Stomach (tissue), 9 donors: ENCODE data around the gene ARL2BP. TPM values are rescaled to one million over a fixed set of nuclear protein-coding genes. Genes with fewer than 3 reads are reported as not detected.

Experiments
- DNase-seq, 2 donors: peaks; one replicate each; pipeline versions ENCODE4 v3.0.0 to v3.0.0-alpha.2; 2013 to 2019
- H3K27ac ChIP-seq, 5 donors: fragments of 200-600 bp in 4 of 5; sonication (generic) in 4 of 5; one replicate each; pipeline ENCODE4 v1.5.1; 2013 to 2019; ENCODE audit warnings: mild to moderate bottlenecking in 1 of 5, moderate library complexity in 1 of 5
- H3K27me3 ChIP-seq, 3 donors: fragments of 200-600 bp; sonication (generic); one replicate each; pipeline ENCODE4 v1.5.1; 2017 to 2019; ENCODE audit warnings: mixed run types in 1 of 3
- H3K36me3 ChIP-seq, 4 donors: fragments of 200-600 bp; sonication (generic); 1 replicate in 3 of 4; 2 replicates in 1 of 4; pipeline ENCODE4 v1.5.1; 2016 to 2019
- H3K4me1 ChIP-seq, 4 donors: fragments of 200-600 bp; sonication (generic); one replicate each; pipeline ENCODE4 v1.5.1; 2016 to 2019
- H3K4me3 ChIP-seq, 4 donors: fragments of 200-600 bp; sonication (generic) in 3 of 4; one replicate each; pipeline ENCODE4 v1.5.1; 2016 to 2019; ENCODE audit warnings: mild to moderate bottlenecking in 1 of 4
- H3K9me3 ChIP-seq, 4 donors: fragments of 200-600 bp; sonication (generic); one replicate each; pipeline ENCODE4 v1.5.1; 2016 to 2019
- EP300 ChIP-seq: sonication (generic); formaldehyde crosslinking; IDR thresholded peaks from one replicate; pipeline ENCODE4 v1.6.1; 2017; ENCODE audit warnings: antibody characterized with exemption
- POLR2A ChIP-seq, 4 donors: fragments of 450-650 bp; IDR thresholded peaks; one replicate each; pipeline ENCODE4 v1.6.1; 2016; ENCODE audit warnings: antibody characterized with exemption in 4 of 4, control low read depth in 2 of 4, mild to moderate bottlenecking in 1 of 4, moderate library complexity in 1 of 4
- POLR2AphosphoS5 ChIP-seq, 3 donors: sonication (generic); formaldehyde crosslinking; IDR thresholded peaks; one replicate each; pipeline ENCODE4 v1.6.1; 2016; ENCODE audit warnings: antibody characterized with exemption in 3 of 3
- WGBS, 5 donors: extraction: QIAGEN DNeasy Blood & Tissue Kit in 3 of 5; methylation state at CpG; one replicate each; pipeline versions ENCODE4 v1.1.5 to v1.1.7; 2013 to 2018; 5-methylcytosine and 5-hydroxymethylcytosine counted together
- intact Hi-C: fragments of 100-400 bp; cut with DNase I; formaldehyde crosslinking; loops from one replicate; pipeline ENCODE4 v1.15.1; 2023; ENCODE audit warnings: low total_unique reads
- polyA plus RNA-seq, 3 donors: library from polyadenylated mRNA; stranded (reverse); fragments of 200-250 nt; gene quantifications; one replicate each; pipeline ENCODE4 v1.2.3, GENCODE V29; 2013
- total RNA-seq, 5 donors: library from RNA; depleted of rRNA; stranded (reverse); fragments of >200 nt; gene quantifications; one replicate each; pipeline versions ENCODE4 v1.1.0 to v1.2.3, GENCODE V29; 2014 to 2016
- TF ChIP-seq, protein P1 (sequence below), 7 experiments: fragments of 450-650 bp in 4 of 7; fragments of 200-600 bp in 3 of 7; sonication (generic) in 3 of 7; IDR thresholded peaks; one replicate each; pipeline ENCODE4 v1.5.1; 2016 to 2019; ENCODE audit warnings: antibody characterized with exemption in 7 of 7, control low read depth in 2 of 7, mild to moderate bottlenecking in 1 of 7
- donor health status: healthy with polysubstance abuse.
- donor health status: Bipolar disorder and iron deficiency.
- donor health status: healthy.

Gene ARL2BP
- total and polyA plus RNA-seq, 8 donors = 15.6 to 61.6 (median 43.2) TPM

DNA sequence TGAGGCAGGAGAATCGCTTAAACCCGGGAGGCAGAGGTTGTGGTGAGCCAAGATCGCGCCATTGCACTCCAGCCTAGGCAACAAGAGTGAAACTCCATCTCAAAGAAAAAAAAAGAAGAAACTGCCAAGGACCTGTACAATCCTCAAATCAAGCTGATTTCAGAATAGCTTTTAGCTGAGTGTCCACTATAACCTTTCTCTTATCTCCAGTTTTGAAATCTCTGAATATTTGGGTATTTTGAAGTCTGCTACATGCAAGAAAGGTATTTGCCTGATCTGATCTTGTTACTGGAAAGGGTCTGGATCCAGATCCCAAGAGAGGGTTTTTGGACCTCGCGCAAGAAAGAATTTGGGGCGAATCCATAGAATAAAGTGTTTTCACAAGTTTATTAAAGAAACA, 19.1 kb upstream of the ARL2BP start:
- WGBS, 5 donors = 97 to 98% (median 98%) methylated on average over 7 of the region's 7 CpGs
- intact Hi-C loops = no loop called here

DNA sequence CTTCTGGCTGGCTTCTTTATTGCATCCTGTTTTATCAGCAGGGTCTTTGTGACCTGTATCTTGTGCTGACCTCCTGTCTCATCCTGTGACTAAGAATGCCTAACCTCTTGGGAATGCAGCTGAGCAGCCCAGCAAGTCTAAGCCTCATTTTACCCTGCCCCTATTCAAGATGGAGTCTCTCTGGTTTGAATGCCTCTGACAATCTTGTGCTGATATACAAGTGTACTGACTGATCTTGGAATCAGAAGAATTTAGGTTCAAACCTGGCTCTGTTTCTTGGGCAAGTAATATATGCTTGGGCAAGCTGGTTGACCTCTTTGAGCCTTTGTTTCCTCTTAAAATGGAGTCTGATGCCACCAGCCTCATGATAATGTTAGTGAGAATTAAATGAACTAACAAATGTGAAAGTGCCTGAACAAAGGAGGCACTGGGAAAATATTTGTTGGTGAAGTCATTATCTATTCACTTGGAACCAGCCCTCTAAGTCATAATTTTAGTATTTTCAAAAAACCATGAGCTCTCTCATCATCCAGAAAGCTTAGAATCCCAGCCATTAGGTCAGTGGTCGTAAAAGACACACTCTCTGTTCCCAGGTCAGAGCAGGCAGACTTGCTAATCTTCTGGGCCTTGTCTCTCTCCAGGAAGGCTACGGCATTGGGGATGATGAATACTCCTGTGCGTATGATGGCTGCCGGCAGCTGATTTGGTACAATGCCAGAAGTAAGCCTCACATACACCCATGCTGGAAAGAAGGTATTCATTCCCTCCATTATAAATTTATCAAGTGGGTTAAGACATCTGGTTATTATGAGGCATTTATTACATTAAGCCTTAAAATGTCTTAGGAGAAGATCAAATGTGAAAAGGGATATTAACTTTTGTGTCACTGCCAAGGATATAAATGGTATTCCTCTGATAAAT, 18.1 kb upstream of the ARL2BP start:
- 90 to 94% (median 91%) methylated on average over 4 of the region's 4 CpGs for WGBS, 5 donors
- DNase-seq = no peak
- TF ChIP-seq, protein P1, sequence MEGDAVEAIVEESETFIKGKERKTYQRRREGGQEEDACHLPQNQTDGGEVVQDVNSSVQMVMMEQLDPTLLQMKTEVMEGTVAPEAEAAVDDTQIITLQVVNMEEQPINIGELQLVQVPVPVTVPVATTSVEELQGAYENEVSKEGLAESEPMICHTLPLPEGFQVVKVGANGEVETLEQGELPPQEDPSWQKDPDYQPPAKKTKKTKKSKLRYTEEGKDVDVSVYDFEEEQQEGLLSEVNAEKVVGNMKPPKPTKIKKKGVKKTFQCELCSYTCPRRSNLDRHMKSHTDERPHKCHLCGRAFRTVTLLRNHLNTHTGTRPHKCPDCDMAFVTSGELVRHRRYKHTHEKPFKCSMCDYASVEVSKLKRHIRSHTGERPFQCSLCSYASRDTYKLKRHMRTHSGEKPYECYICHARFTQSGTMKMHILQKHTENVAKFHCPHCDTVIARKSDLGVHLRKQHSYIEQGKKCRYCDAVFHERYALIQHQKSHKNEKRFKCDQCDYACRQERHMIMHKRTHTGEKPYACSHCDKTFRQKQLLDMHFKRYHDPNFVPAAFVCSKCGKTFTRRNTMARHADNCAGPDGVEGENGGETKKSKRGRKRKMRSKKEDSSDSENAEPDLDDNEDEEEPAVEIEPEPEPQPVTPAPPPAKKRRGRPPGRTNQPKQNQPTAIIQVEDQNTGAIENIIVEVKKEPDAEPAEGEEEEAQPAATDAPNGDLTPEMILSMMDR (IDR thresholded peaks at IDR 0.05) = no peak
- no peak for TF ChIP-seq POLR2A (IDR thresholded peaks at IDR 0.05)
- TF ChIP-seq EP300 = no peak
- TF ChIP-seq POLR2AphosphoS5 (IDR thresholded peaks at IDR 0.05) = no peak
- intact Hi-C loops = no loop called here
- Histone ChIP-seq H3K27me3 (no peaks in the 10 kb centered on the region), H3K27ac (no peak overlapping the region), H3K9me3 (no peaks in the 10 kb centered on the region), H3K4me3 (no peak overlapping the region), H3K4me1 (no peaks in the 10 kb centered on the region), H3K36me3 (peaks cover 61 to 100% (median 99%) of the 10 kb centered on the region in 4 donors)

More for the DNA sequence above, 19.1 kb upstream of the ARL2BP start:
- no peaks in the 10 kb centered on the region for H3K9me3 ChIP-seq
- no peak overlapping the region for H3K4me3 ChIP-seq
- no peak for DNase-seq
- H3K27ac ChIP-seq = no peak overlapping the region
- H3K4me1 ChIP-seq = no peaks in the 10 kb centered on the region
- no peaks in the 10 kb centered on the region for H3K27me3 ChIP-seq
- H3K36me3 ChIP-seq = peaks cover 63 to 100% (median 99%) of the 10 kb centered on the region in 4 donors
- TF ChIP-seq, protein P1 (IDR thresholded peaks at IDR 0.05) = no peak
- no peak for TF ChIP-seq POLR2A (IDR thresholded peaks at IDR 0.05)
- TF ChIP-seq POLR2AphosphoS5 (IDR thresholded peaks at IDR 0.05) = no peak
- TF ChIP-seq EP300 = no peak

DNA sequence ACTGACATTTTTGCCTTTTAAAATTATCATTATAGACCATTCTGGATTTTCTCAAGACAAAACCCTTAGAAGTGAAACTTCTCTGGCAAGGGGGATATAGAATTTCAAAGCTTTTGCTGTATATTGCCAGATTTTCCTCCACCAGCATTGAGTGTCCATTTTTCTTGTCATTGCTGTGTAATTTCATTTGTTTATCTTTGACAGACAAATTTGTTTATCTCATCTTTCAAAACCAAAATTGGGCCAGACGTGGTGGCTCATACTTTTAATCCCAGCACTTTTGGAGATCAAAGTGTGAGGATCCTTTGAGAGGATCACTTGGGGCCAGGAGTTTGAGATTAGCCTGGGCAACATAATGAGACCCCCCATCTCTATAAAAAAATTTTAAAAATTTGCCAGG, 16.0 kb upstream of the ARL2BP start:
- intact Hi-C loops = no loop called here
- WGBS, 5 donors = 59 to 90% (median 72%) methylated on average over 1 of the region's 1 CpG
- Histone ChIP-seq H3K4me3 (no peak overlapping the region), H3K36me3 (peaks cover 60 to 100% (median 99%) of the 10 kb centered on the region in 4 donors), H3K9me3 (no peaks in the 10 kb centered on the region), H3K27me3 (no peaks in the 10 kb centered on the region), H3K27ac (no peak overlapping the region), H3K4me1 (no peaks in the 10 kb centered on the region)
- DNase-seq = no peak
- TF ChIP-seq, protein P1 (IDR thresholded peaks at IDR 0.05) = no peak
- TF ChIP-seq EP300 (no peak), POLR2A (IDR thresholded peaks at IDR 0.05) (no peak), POLR2AphosphoS5 (IDR thresholded peaks at IDR 0.05) (no peak)

DNA sequence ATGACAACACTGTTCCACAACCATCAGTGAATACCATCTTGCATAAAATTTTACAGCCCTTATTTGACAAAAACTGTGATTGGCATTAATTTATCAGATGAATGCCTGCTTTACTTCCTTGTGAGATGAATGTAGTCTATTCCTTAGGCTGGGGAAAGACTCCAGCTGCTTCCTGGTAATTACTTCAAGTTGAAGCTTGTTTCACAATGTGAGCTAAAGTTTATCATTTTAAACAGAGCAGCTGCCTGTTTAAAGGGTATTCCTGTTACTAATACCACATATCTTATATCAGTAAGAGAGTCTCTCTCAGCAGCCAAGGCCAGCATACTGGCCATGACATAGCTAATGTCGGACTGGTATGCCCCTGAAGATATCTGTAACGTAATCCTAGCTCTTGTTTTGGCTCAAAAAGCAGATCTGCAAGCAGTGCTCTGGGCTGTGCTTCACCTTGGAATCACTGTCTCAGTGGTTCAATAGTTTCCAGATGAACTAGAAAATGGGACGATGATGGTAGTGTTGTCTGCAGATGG, 13.2 kb upstream of the ARL2BP start:
- Histone ChIP-seq H3K4me3 (no peak overlapping the region), H3K36me3 (peaks cover 55 to 100% (median 98%) of the 10 kb centered on the region in 4 donors), H3K27me3 (no peaks in the 10 kb centered on the region), H3K9me3 (no peaks in the 10 kb centered on the region), H3K27ac (no peak overlapping the region), H3K4me1 (peaks cover 0 to 7% (median 1%) of the 10 kb centered on the region in 4 donors)
- WGBS, 5 donors = 78 to 94% (median 91%) methylated on average over 3 of the region's 3 CpGs
- intact Hi-C loops = no loop called here
- TF ChIP-seq EP300 (no peak), POLR2AphosphoS5 (IDR thresholded peaks at IDR 0.05) (no peak), POLR2A (IDR thresholded peaks at IDR 0.05) (no peak)
- TF ChIP-seq, protein P1 (IDR thresholded peaks at IDR 0.05) = no peak
- DNase-seq = no peak
